ENCODE data around the gene ZNF101.

ZNF101 gene

GRCh38 chr19:19637523-19638251, 31.0 kb upstream of the ZNF101 start:
- DNase-seq = no peak

GRCh38 chr19:19642506-19643157, 26.0 kb upstream of the ZNF101 start:
- no peak for DNase-seq

GRCh38 chr19:19643158-19644053, 25.2 kb upstream of the ZNF101 start, which contains the start of gene GMIP:
TSS of gene GMIP (minus strand) at chr19:19643657. CDS start at chr19:19643529, 128 bp downstream.
- DNase-seq = peak in 41 of 56 donors; percentile 6 to 81 (median 42)

GRCh38 chr19:19644054-19644388, 24.6 kb upstream of the ZNF101 start:
- peak in 1 of 56 donors; percentile 23 for DNase-seq

GRCh38 chr19:19645233-19645870, 23.3 kb upstream of the ZNF101 start:
- DNase-seq = no peak

- DNase-seq = no peak
Measured at GRCh38 chr19:19647037-19647835, 21.4 kb upstream of the ZNF101 start.

- no peak for DNase-seq
Measured at GRCh38 chr19:19649155-19649554, 19.5 kb upstream of the ZNF101 start.

- no peak for DNase-seq
Measured at GRCh38 chr19:19649580-19649995, 19.1 kb upstream of the ZNF101 start.

- DNase-seq = peak in 5 of 56 donors; percentile 4 to 26 (median 17)
Measured at GRCh38 chr19:19650331-19650730, 18.3 kb upstream of the ZNF101 start.

GRCh38 chr19:19651076-19651475, 17.6 kb upstream of the ZNF101 start:
- DNase-seq = peak in 44 of 56 donors; percentile 5 to 72 (median 39)

- no peak for DNase-seq
Measured at GRCh38 chr19:19652482-19653295, 15.9 kb upstream of the ZNF101 start.

- DNase-seq = no peak
Measured at GRCh38 chr19:19653597-19654147, 15.0 kb upstream of the ZNF101 start.

GRCh38 chr19:19654441-19654840, 14.2 kb upstream of the ZNF101 start:
- DNase-seq = no peak

- DNase-seq = no peak
Measured at GRCh38 chr19:19655051-19655594, 13.5 kb upstream of the ZNF101 start.

- DNase-seq = no peak
Measured at GRCh38 chr19:19655641-19656343, 12.8 kb upstream of the ZNF101 start.

GRCh38 chr19:19656451-19657396, 11.9 kb upstream of the ZNF101 start:
- no peak for DNase-seq

GRCh38 chr19:19657397-19657783, 11.2 kb upstream of the ZNF101 start:
- DNase-seq = peak in 6 of 56 donors; percentile 13 to 31 (median 16)

All from nucleus accumbens (tissue), 56 donors.